Thyroid gland (tissue), 4 donors: ENCODE results near the gene CCHCR1.

Experiments
- CTCF ChIP-seq, 6 experiments: fragments of 200-600 bp in 3 of 6; fragments of 450-650 bp in 3 of 6; sonication (generic) in 3 of 6; IDR thresholded peaks; one replicate each; pipeline ENCODE4 v1.5.1; 2016 to 2019; ENCODE audit warnings: antibody characterized with exemption in 6 of 6, mild to moderate bottlenecking in 2 of 6, inconsistent platforms in 1 of 6, moderate library complexity in 1 of 6
- POLR2A ChIP-seq, 2 donors: fragments of 450-650 bp; IDR thresholded peaks; one replicate each; pipeline ENCODE4 v1.6.1; 2017; ENCODE audit warnings: antibody characterized with exemption in 2 of 2, mild to moderate bottlenecking in 2 of 2, moderate library complexity in 1 of 2

GRCh38 chr6:31187780-31188194 lies 30.2 kb upstream of the CCHCR1 start:
- TF ChIP-seq CTCF (IDR thresholded peaks at IDR 0.05) (no peak), POLR2A (IDR thresholded peaks at IDR 0.05) (no peak)
